Peyer's patch (tissue), 4 donors: Measurements from ENCODE around the gene WNT1.

ENCODE experiments used
- CTCF ChIP-seq, 6 experiments: fragments of 450-650 bp in 4 of 6; fragments of 200-600 bp in 2 of 6; sonication (generic) in 1 of 6; IDR thresholded peaks; one replicate each; pipeline ENCODE4 v1.5.1; 2017 to 2019; ENCODE audit warnings: antibody characterized with exemption in 6 of 6, mild to moderate bottlenecking in 3 of 6, moderate library complexity in 1 of 6
- POLR2A ChIP-seq, 2 donors: fragments of 450-650 bp; IDR thresholded peaks; one replicate each; pipeline ENCODE4 v1.5.1; 2017; ENCODE audit warnings: antibody characterized with exemption in 2 of 2, mild to moderate bottlenecking in 2 of 2, moderate library complexity in 2 of 2

DNA sequence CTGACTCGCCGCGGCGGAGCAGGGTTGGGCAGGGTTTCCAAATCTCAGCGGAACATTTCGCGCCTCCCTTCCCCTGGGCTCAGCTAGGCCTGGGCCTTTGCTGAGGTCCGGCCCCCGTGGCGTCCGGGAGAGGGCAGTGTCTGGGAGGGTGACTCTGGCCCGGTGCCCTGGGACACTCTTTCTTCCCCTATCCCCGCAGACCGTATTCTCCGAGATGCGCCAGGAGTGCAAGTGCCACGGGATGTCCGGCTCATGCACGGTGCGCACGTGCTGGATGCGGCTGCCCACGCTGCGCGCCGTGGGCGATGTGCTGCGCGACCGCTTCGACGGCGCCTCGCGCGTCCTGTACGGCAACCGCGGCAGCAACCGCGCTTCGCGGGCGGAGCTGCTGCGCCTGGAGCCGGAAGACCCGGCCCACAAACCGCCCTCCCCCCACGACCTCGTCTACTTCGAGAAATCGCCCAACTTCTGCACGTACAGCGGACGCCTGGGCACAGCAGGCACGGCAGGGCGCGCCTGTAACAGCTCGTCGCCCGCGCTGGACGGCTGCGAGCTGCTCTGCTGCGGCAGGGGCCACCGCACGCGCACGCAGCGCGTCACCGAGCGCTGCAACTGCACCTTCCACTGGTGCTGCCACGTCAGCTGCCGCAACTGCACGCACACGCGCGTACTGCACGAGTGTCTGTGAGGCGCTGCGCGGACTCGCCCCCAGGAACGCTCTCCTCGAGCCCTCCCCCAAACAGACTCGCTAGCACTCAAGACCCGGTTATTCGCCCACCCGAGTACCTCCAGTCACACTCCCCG, 3.0 kb downstream of the WNT1 start:
- TF ChIP-seq CTCF (IDR thresholded peaks at IDR 0.05) (peak in 2 of 6 experiments; percentile 1 to 3), POLR2A (IDR thresholded peaks at IDR 0.05) (no peak)
